Measurements from ENCODE around the gene KCNJ10.

Gene KCNJ10

GRCh38 chr1:160117300-160117699 lies 47.3 kb upstream of the KCNJ10 start:
- no peaks in the 10 kb centered on the region for H3K9me2 ChIP-seq (ENCODE audit: low read depth, low read length)
- no peak overlapping the region for H2AFZ ChIP-seq (ENCODE audit: low read length)
- H3K79me2 ChIP-seq (ENCODE audit: insufficient read depth, low read length) = no peaks in the 10 kb centered on the region
- no peak overlapping the region for H3K4me2 ChIP-seq (ENCODE audit: low read length)
- H3K4me3 ChIP-seq (ENCODE audit: low read depth, low read length, poor library complexity, severe bottlenecking) = no peak overlapping the region
- H3K27ac ChIP-seq (ENCODE audit: low read depth, low read length, poor library complexity, severe bottlenecking) = no peak overlapping the region
- no peaks in the 10 kb centered on the region for H3K9me3 ChIP-seq (ENCODE audit: low read length)
- no peaks in the 10 kb centered on the region for H3F3A ChIP-seq (ENCODE audit: insufficient read depth, low read length)
- no peaks in the 10 kb centered on the region for H3K4me1 ChIP-seq (ENCODE audit: insufficient read depth, low read length, severe bottlenecking)
- no peak overlapping the region for H3K9ac ChIP-seq (ENCODE audit: low read length)
- H3K27me3 ChIP-seq (ENCODE audit: insufficient read depth, low read length) = peaks cover 11% of the 10 kb centered on the region; the same call in 1 of the 2 replicates
- H4K20me1 ChIP-seq (ENCODE audit: insufficient read depth, low read length) = no peaks in the 10 kb centered on the region
- no peaks in the 10 kb centered on the region for H3K36me3 ChIP-seq (ENCODE audit: insufficient read depth, low read length)
- TF ChIP-seq CTCF (IDR thresholded peaks at IDR 0.05; ENCODE audit: low read length) (no peak), EZH2 (IDR thresholded peaks at IDR 0.05; ENCODE audit: borderline replicate concordance, low read length) (no peak)

- H3K79me2 ChIP-seq (ENCODE audit: insufficient read depth, low read length) = no peaks in the 10 kb centered on the region
- no peaks in the 10 kb centered on the region for H4K20me1 ChIP-seq (ENCODE audit: insufficient read depth, low read length)
- H3K4me1 ChIP-seq (ENCODE audit: insufficient read depth, low read length, severe bottlenecking) = no peaks in the 10 kb centered on the region
- H3K27ac ChIP-seq (ENCODE audit: low read depth, low read length, poor library complexity, severe bottlenecking) = no peak overlapping the region
- no peak overlapping the region for H2AFZ ChIP-seq (ENCODE audit: low read length)
- TF ChIP-seq CTCF (IDR thresholded peaks at IDR 0.05; ENCODE audit: low read length) = no peak; the same call in 1 of the 2 replicates
- no peak for TF ChIP-seq EZH2 (IDR thresholded peaks at IDR 0.05; ENCODE audit: borderline replicate concordance, low read length)
- H3K4me3 ChIP-seq (ENCODE audit: low read depth, low read length, poor library complexity, severe bottlenecking) = no peak overlapping the region
- H3F3A ChIP-seq (ENCODE audit: insufficient read depth, low read length) = no peaks in the 10 kb centered on the region
- H3K9me2 ChIP-seq (ENCODE audit: low read depth, low read length) = no peaks in the 10 kb centered on the region
- H3K9me3 ChIP-seq (ENCODE audit: low read length) = no peaks in the 10 kb centered on the region
- H3K27me3 ChIP-seq (ENCODE audit: insufficient read depth, low read length) = peaks cover 11% of the 10 kb centered on the region; the same call in 1 of the 2 replicates
- H3K4me2 ChIP-seq (ENCODE audit: low read length) = no peak overlapping the region
- no peak overlapping the region for H3K9ac ChIP-seq (ENCODE audit: low read length)
- no peaks in the 10 kb centered on the region for H3K36me3 ChIP-seq (ENCODE audit: insufficient read depth, low read length)
These were observed 46.6 kb upstream of the KCNJ10 start for GRCh38 chr1:160116283-160117147.

- no peak for TF ChIP-seq EZH2 (IDR thresholded peaks at IDR 0.05; ENCODE audit: borderline replicate concordance, low read length)
- TF ChIP-seq CTCF (IDR thresholded peaks at IDR 0.05; ENCODE audit: low read length) = no peak
- H3K9ac ChIP-seq (ENCODE audit: low read length) = no peak within 1 kb of the TSS
- H3K79me2 ChIP-seq (ENCODE audit: insufficient read depth, low read length) = no peaks in the 10 kb centered on the region
- H3K36me3 ChIP-seq (ENCODE audit: insufficient read depth, low read length) = no peaks in the 10 kb centered on the region
- H3K27me3 ChIP-seq (ENCODE audit: insufficient read depth, low read length) = peaks cover 11% of the 10 kb centered on the region; the same call in 1 of the 2 replicates
- no peaks in the 10 kb centered on the region for H3K4me1 ChIP-seq (ENCODE audit: insufficient read depth, low read length, severe bottlenecking)
- no peak within 1 kb of the TSS for H3K27ac ChIP-seq (ENCODE audit: low read depth, low read length, poor library complexity, severe bottlenecking)
- no peaks in the 10 kb centered on the region for H4K20me1 ChIP-seq (ENCODE audit: insufficient read depth, low read length)
- H3F3A ChIP-seq (ENCODE audit: insufficient read depth, low read length) = no peaks in the 10 kb centered on the region
- no peak within 1 kb of the TSS for H3K4me2 ChIP-seq (ENCODE audit: low read length)
- no peak within 1 kb of the TSS for H2AFZ ChIP-seq (ENCODE audit: low read length)
- no peaks in the 10 kb centered on the region for H3K9me3 ChIP-seq (ENCODE audit: low read length)
- H3K9me2 ChIP-seq (ENCODE audit: low read depth, low read length) = no peaks in the 10 kb centered on the region
- no peak within 1 kb of the TSS for H3K4me3 ChIP-seq (ENCODE audit: low read depth, low read length, poor library complexity, severe bottlenecking)
These were observed 45.8 kb upstream of the KCNJ10 start, which contains the start of gene ATP1A2 for GRCh38 chr1:160115545-160116282. ATP1A2 (plus strand) TSS chr1:160115759; CDS start chr1:160115862, 103 bp downstream.
